Liver (tissue), 9 donors: Measurements from ENCODE around the gene ENHO. TPM values are rescaled to one million over a fixed set of nuclear protein-coding genes. Genes with fewer than 3 reads are reported as not detected.

Experiments
- DNase-seq: peaks from one replicate; pipeline ENCODE4 v3.0.0-alpha.2; 2017; ENCODE audit warnings: low spot score
- H3K27ac ChIP-seq, 2 donors: one replicate each; pipeline ENCODE4 v1.7.0; 2013; ENCODE audit warnings: inconsistent platforms in 2 of 2, low read length in 2 of 2, control low read depth in 1 of 2, low read depth in 1 of 2, mild to moderate bottlenecking in 1 of 2
- H3K27me3 ChIP-seq, 4 donors: one replicate each; pipeline versions ENCODE4 v1.6.1 to v1.7.0; 2013; ENCODE audit warnings: low read length in 3 of 4, inconsistent platforms in 1 of 4, mild to moderate bottlenecking in 1 of 4, moderate library complexity in 1 of 4; ENCODE audit not compliant: control insufficient read depth in 4 of 4, insufficient read depth in 4 of 4
- H3K36me3 ChIP-seq, 4 donors: one replicate each; pipeline versions ENCODE4 v1.6.1 to v1.7.0; 2013; ENCODE audit warnings: low read length in 3 of 4, mild to moderate bottlenecking in 3 of 4, low read depth in 1 of 4, moderate library complexity in 1 of 4; ENCODE audit not compliant: control insufficient read depth in 4 of 4, insufficient read depth in 3 of 4
- H3K4me1 ChIP-seq, 4 donors: one replicate each; pipeline versions ENCODE4 v1.6.1 to v1.7.0; 2013; ENCODE audit warnings: low read length in 3 of 4, mild to moderate bottlenecking in 3 of 4, moderate library complexity in 1 of 4; ENCODE audit not compliant: control insufficient read depth in 4 of 4, insufficient read depth in 4 of 4
- H3K4me3 ChIP-seq, 3 donors: one replicate each; pipeline versions ENCODE4 v1.6.1 to v1.7.0; 2013; ENCODE audit warnings: low read length in 3 of 3, control low read depth in 1 of 3, low read depth in 1 of 3, mild to moderate bottlenecking in 1 of 3
- H3K9ac ChIP-seq, 2 donors: one replicate each; pipeline ENCODE4 v1.7.0; 2013; ENCODE audit warnings: low read length in 2 of 2, mild to moderate bottlenecking in 2 of 2, moderate library complexity in 2 of 2, control low read depth in 1 of 2, low read depth in 1 of 2
- H3K9me3 ChIP-seq, 4 donors: one replicate each; pipeline versions ENCODE4 v1.6.1 to v1.7.0; 2013; ENCODE audit warnings: low read length in 3 of 4; ENCODE audit not compliant: control insufficient read depth in 4 of 4
- FOXA2 ChIP-seq: IDR thresholded peaks from 2 replicates; pipeline ENCODE4 v1.6.1; 2016; ENCODE audit warnings: antibody characterized with exemption
- HNF4A ChIP-seq, 2 donors: conservative IDR thresholded peaks; 2 replicates each; pipeline ENCODE4 v1.6.1; 2016; ENCODE audit warnings: antibody characterized with exemption in 2 of 2, mild to moderate bottlenecking in 2 of 2
- HNF4G ChIP-seq: IDR thresholded peaks from 2 replicates; pipeline ENCODE4 v1.6.1; 2016; ENCODE audit warnings: antibody characterized with exemption
- SP1 ChIP-seq: IDR thresholded peaks from 2 replicates; pipeline ENCODE4 v1.6.1; 2018; ENCODE audit warnings: antibody characterized with exemption, mild to moderate bottlenecking
- YY1 ChIP-seq: IDR thresholded peaks from 2 replicates; pipeline ENCODE4 v1.6.1; 2016; ENCODE audit warnings: antibody characterized with exemption, mild to moderate bottlenecking
- WGBS: extraction: QIAGEN DNeasy Blood & Tissue Kit; methylation state at CpG from one replicate; pipeline ENCODE4 v1.1.7; 2013; 5-methylcytosine and 5-hydroxymethylcytosine counted together
- polyA plus RNA-seq, 2 donors: library from polyadenylated mRNA; stranded (reverse) in 1 of 2; unstranded in 1 of 2; fragments of 200-250 nt in 1 of 2; fragments of >200 nt in 1 of 2; fragmentation: Nextera tagmentation in 1 of 2; extraction: Ambion mirVana in 1 of 2; gene quantifications; one replicate each; pipeline versions ENCODE4 v1.2.1 to v1.2.3, GENCODE V29; 2013 to 2015
- total RNA-seq, 2 donors: library from RNA; depleted of rRNA; stranded (reverse); fragments of >200 nt; gene quantifications; one replicate each; pipeline ENCODE4 v1.2.3, GENCODE V29; 2014
- TF ChIP-seq, protein P1 (sequence below): IDR thresholded peaks from 2 replicates; pipeline ENCODE4 v1.6.1; 2016; ENCODE audit warnings: antibody characterized with exemption
- TF ChIP-seq, protein P2 (sequence below): IDR thresholded peaks from 2 replicates; pipeline ENCODE4 v1.6.1; 2016; ENCODE audit warnings: antibody characterized with exemption
- TF ChIP-seq, protein P3 (sequence below): IDR thresholded peaks from 2 replicates; pipeline ENCODE4 v1.6.1; 2016; ENCODE audit warnings: antibody characterized with exemption, mild to moderate bottlenecking
- donor health status: healthy.
- donor health status: healthy.
- donor health status: healthy.
- donor health status: healthy.
- donor health status: healthy.

The ENHO gene
- total and polyA plus RNA-seq, 4 donors = 0.67 to 9.6 (median 1.9) TPM

DNA sequence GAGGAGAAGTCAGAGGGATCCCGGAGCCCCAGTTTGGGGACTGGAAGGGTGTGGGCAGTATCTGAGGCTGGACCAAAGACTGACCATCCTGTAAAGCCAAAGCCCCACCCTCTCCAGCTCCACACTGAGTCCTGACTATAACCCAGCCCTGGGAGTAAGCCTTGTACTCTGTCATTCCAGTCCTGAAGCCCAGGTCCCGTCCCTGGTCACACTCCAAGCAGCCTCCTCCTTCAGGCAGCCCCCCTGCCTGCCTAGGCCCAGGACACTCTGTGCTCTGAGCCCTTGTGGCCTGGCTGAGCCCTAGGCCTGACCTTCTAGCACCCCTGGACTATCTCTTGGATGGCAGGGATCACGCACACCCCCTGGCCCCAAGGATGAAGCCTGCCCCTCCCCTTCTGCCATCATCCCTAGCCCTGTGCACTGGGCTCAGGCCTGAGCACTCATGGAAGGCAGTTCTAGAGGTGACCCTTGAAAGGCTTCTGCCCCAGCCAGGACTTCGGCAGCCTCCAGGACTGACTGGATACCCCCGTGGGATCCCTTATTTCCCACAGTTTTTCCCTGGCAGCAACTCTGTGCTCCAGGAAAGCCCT is 28.0 kb upstream of the ENHO start:
- H3K36me3 ChIP-seq = no peaks in the 10 kb centered on the region
- H3K9ac ChIP-seq = no peak overlapping the region
- no peaks in the 10 kb centered on the region for H3K27me3 ChIP-seq
- no peaks in the 10 kb centered on the region for H3K9me3 ChIP-seq
- H3K4me3 ChIP-seq = no peak overlapping the region
- peaks cover 7 to 18% (median 11%) of the 10 kb centered on the region in 4 donors for H3K4me1 ChIP-seq
- 87% methylated on average over 5 of the region's 5 CpGs for WGBS
- no peak overlapping the region for H3K27ac ChIP-seq
- no peak for DNase-seq
- TF ChIP-seq, protein P1, sequence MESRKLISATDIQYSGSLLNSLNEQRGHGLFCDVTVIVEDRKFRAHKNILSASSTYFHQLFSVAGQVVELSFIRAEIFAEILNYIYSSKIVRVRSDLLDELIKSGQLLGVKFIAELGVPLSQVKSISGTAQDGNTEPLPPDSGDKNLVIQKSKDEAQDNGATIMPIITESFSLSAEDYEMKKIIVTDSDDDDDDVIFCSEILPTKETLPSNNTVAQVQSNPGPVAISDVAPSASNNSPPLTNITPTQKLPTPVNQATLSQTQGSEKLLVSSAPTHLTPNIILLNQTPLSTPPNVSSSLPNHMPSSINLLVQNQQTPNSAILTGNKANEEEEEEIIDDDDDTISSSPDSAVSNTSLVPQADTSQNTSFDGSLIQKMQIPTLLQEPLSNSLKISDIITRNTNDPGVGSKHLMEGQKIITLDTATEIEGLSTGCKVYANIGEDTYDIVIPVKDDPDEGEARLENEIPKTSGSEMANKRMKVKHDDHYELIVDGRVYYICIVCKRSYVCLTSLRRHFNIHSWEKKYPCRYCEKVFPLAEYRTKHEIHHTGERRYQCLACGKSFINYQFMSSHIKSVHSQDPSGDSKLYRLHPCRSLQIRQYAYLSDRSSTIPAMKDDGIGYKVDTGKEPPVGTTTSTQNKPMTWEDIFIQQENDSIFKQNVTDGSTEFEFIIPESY = no peak

DNA sequence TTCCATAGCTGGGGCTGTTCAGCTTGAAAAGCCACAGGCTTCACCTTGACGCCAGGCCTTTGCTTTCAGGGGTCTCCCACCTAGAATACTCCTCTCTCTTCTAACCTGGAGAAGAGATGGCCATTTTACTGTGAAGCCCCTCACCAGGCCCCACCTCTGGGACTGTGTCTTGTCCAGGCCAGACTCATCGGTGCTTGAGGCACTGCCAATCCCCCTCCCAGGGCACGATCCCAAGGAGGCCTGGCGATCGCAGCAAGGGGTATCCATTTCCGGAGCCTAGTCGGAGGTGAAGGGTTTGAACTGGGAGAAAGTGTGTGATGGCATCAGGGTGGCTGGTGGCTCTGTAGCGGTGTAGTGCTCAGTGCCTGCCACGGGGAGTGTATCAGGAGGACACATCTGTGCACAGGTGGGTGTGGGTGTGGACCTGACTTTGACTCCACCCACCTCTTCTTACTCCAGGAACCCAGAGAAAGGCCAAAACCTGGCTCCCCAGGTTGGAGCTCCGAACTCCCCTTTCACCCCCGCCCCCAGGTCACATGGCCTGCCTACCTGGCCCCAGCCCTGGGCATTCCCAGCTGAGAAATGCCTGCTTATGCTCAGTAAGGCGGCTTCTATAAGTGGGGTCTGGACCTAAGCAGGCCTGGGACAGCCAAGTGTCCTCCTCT is 27.4 kb upstream of the ENHO start:
- 89% methylated on average over 12 of the region's 12 CpGs for WGBS
- Histone ChIP-seq H3K27me3 (no peaks in the 10 kb centered on the region), H3K4me3 (no peak overlapping the region), H3K9ac (no peak overlapping the region), H3K9me3 (no peaks in the 10 kb centered on the region), H3K27ac (no peak overlapping the region), H3K4me1 (peaks cover 5 to 16% (median 7%) of the 10 kb centered on the region in 4 donors), H3K36me3 (no peaks in the 10 kb centered on the region)
- no peak for DNase-seq
- TF ChIP-seq, protein P2, sequence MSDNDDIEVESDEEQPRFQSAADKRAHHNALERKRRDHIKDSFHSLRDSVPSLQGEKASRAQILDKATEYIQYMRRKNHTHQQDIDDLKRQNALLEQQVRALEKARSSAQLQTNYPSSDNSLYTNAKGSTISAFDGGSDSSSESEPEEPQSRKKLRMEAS = no peak
- TF ChIP-seq HNF4G = no peak
- TF ChIP-seq, protein P3, sequence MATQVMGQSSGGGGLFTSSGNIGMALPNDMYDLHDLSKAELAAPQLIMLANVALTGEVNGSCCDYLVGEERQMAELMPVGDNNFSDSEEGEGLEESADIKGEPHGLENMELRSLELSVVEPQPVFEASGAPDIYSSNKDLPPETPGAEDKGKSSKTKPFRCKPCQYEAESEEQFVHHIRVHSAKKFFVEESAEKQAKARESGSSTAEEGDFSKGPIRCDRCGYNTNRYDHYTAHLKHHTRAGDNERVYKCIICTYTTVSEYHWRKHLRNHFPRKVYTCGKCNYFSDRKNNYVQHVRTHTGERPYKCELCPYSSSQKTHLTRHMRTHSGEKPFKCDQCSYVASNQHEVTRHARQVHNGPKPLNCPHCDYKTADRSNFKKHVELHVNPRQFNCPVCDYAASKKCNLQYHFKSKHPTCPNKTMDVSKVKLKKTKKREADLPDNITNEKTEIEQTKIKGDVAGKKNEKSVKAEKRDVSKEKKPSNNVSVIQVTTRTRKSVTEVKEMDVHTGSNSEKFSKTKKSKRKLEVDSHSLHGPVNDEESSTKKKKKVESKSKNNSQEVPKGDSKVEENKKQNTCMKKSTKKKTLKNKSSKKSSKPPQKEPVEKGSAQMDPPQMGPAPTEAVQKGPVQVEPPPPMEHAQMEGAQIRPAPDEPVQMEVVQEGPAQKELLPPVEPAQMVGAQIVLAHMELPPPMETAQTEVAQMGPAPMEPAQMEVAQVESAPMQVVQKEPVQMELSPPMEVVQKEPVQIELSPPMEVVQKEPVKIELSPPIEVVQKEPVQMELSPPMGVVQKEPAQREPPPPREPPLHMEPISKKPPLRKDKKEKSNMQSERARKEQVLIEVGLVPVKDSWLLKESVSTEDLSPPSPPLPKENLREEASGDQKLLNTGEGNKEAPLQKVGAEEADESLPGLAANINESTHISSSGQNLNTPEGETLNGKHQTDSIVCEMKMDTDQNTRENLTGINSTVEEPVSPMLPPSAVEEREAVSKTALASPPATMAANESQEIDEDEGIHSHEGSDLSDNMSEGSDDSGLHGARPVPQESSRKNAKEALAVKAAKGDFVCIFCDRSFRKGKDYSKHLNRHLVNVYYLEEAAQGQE = no peak
- TF ChIP-seq FOXA2 = no peak
- no peak for TF ChIP-seq YY1
- TF ChIP-seq SP1 = no peak
- TF ChIP-seq, protein P1 = no peak
- no peak for TF ChIP-seq HNF4A (conservative IDR thresholded peaks at IDR 0.05)
